K562 (cell line): ENCODE measurements around the gene PNPLA1. TPM values are rescaled to one million over a fixed set of nuclear protein-coding genes. Genes with fewer than 3 reads are reported as not detected.

ENCODE experiments used
- CBX1 ChIP-seq: sonication (generic); IDR thresholded peaks from 2 replicates; pipeline ENCODE4 v1.6.1; 2016; ENCODE audit warnings: antibody characterized with exemption, low read depth, mild to moderate bottlenecking
- CBX8 ChIP-seq: fragments of 200-600 bp; sonication (generic); IDR thresholded peaks from 2 replicates; pipeline ENCODE4 v1.6.1; 2012; ENCODE audit warnings: borderline replicate concordance, mixed run types, low read depth, mild to moderate bottlenecking, moderate library complexity, mixed read lengths, low read length, control low read depth, inconsistent platforms; ENCODE audit not compliant: poor library complexity, severe bottlenecking; ENCODE audit errors: extremely low read depth
- CREM ChIP-seq: IDR thresholded peaks from 2 replicates; pipeline ENCODE4 v1.6.1; 2014; ENCODE audit warnings: antibody characterized with exemption, low read depth
- E2F3 ChIP-seq: fragments of 250-450 bp; sonication (Bioruptor Pico); IDR thresholded peaks from 2 replicates; pipeline ENCODE4 v1.4.0; 2020; ENCODE audit warnings: mild to moderate bottlenecking
- HDAC2 ChIP-seq: fragments of 450-650 bp; IDR thresholded peaks from 2 replicates; pipeline ENCODE4 v1.6.1; 2016; ENCODE audit warnings: mild to moderate bottlenecking
- HDGF ChIP-seq: fragments of 450-650 bp; IDR thresholded peaks from 2 replicates; pipeline ENCODE4 v1.6.1; 2016
- KDM1A ChIP-seq, 2 experiments: fragments of 450-650 bp; IDR thresholded peaks; 2 replicates each; pipeline ENCODE4 v1.6.1; 2016; ENCODE audit warnings: mild to moderate bottlenecking in 2 of 2
- MAZ ChIP-seq, 2 experiments: fragments of 450-650 bp in 1 of 2; sonication (generic) in 1 of 2; formaldehyde crosslinking; IDR thresholded peaks in 1 of 2; conservative IDR thresholded peaks in 1 of 2; 2 replicates each; pipeline versions ENCODE4 v1.4.0 to v1.5.0; 2020; ENCODE audit warnings: mild to moderate bottlenecking in 1 of 2, missing genetic modification reagents in 1 of 2
- MBD2 ChIP-seq: sonication (generic); IDR thresholded peaks from 2 replicates; pipeline ENCODE4 v1.6.1; 2016; ENCODE audit warnings: low read depth, borderline replicate concordance
- NFYB ChIP-seq: IDR thresholded peaks from 2 replicates; pipeline ENCODE4 v1.6.1; 2011; ENCODE audit warnings: mild to moderate bottlenecking, moderate library complexity; ENCODE audit not compliant: insufficient read length; ENCODE audit errors: extremely low read depth
- PHF21A ChIP-seq: fragments of 450-650 bp; IDR thresholded peaks from 2 replicates; pipeline ENCODE4 v1.6.1; 2017; ENCODE audit warnings: low read depth, borderline replicate concordance
- PRMT5 ChIP-seq: sonication (generic); formaldehyde crosslinking; IDR thresholded peaks from 2 replicates; pipeline ENCODE4 v1.5.0; 2020; ENCODE audit warnings: missing genetic modification reagents
- RBM25 ChIP-seq: fragments of 200-400 bp; formaldehyde crosslinking; IDR thresholded peaks from 2 replicates; pipeline ENCODE4 v1.6.1; 2018; ENCODE audit warnings: low read length, low read depth, moderate library complexity; ENCODE audit not compliant: severe bottlenecking
- SAFB ChIP-seq: fragments of 200-400 bp; formaldehyde crosslinking; IDR thresholded peaks from 2 replicates; pipeline ENCODE4 v1.6.1; 2017; ENCODE audit warnings: low read depth, low read length, borderline replicate concordance
- SMAD1 ChIP-seq: fragments of 150-350 bp; IDR thresholded peaks from 2 replicates; pipeline ENCODE4 v1.6.1; 2014; ENCODE audit warnings: low read length, low read depth; ENCODE audit not compliant: partially characterized antibody
- SPI1 ChIP-seq: IDR thresholded peaks from 2 replicates; pipeline ENCODE4 v1.6.1; 2011; ENCODE audit warnings: low read depth, low read length, control low read depth, borderline replicate concordance
- THRAP3 ChIP-seq: fragments of 450-650 bp; IDR thresholded peaks from 2 replicates; pipeline ENCODE4 v1.6.1; 2016; ENCODE audit warnings: mild to moderate bottlenecking, inconsistent platforms, borderline replicate concordance
- ZEB2 ChIP-seq: fragments of 450-650 bp; IDR thresholded peaks from 2 replicates; pipeline ENCODE4 v1.6.1; 2016
- ZNF324 ChIP-seq: fragments of 250-450 bp; sonication (Bioruptor Pico); IDR thresholded peaks from 2 replicates; pipeline ENCODE4 v1.4.0; 2020; ENCODE audit warnings: mild to moderate bottlenecking
- ZNF561 ChIP-seq: fragments of 450-650 bp; formaldehyde crosslinking; conservative IDR thresholded peaks from 2 replicates; pipeline ENCODE4 v1.4.0; 2020; ENCODE audit warnings: mild to moderate bottlenecking, moderate library complexity
- ZNF584 ChIP-seq: fragments of 200-800 bp; sonication (Bioruptor generic); IDR thresholded peaks from 2 replicates; pipeline ENCODE4 v1.6.1; 2016; ENCODE audit warnings: low read depth, mild to moderate bottlenecking, missing genetic modification characterization, missing compliant biosample characterization
- polyA plus RNA-seq, 8 experiments: library from polyadenylated mRNA; depleted of rRNA in 4 of 8; stranded (reverse) in 5 of 8; unstranded in 3 of 8; fragments of >200 nt; fragmentation: Nextera tagmentation in 2 of 8; fragmentation: Illumina TruSeq in 1 of 8; extraction: Ambion mirVana in 2 of 8; extraction: Trizol in 1 of 8; gene quantifications; 2 replicates each; pipeline versions ENCODE4 v1.2.1 to v1.2.3, GENCODE V29; 2011 to 2014; ENCODE audit warnings: inconsistent platforms in 1 of 8, missing spikeins in 1 of 8
- total RNA-seq, 7 experiments: library from RNA; depleted of rRNA in 6 of 7; stranded (reverse); fragments of >200 nt in 6 of 7; fragmentation: Illumina TruSeq in 2 of 7; extraction: Trizol in 2 of 7; gene quantifications; 2 replicates each; pipeline versions ENCODE4 v1.2.1 to v1.2.3, GENCODE V29; 2011 to 2021; ENCODE audit warnings: low replicate concordance in 1 of 7
- TF ChIP-seq, protein P1 (sequence below): fragments of 450-650 bp; IDR thresholded peaks from 2 replicates; pipeline ENCODE4 v1.6.1; 2016; ENCODE audit warnings: antibody characterized with exemption
- TF ChIP-seq, protein P2 (sequence below): fragments of 450-650 bp; conservative IDR thresholded peaks from 2 replicates; pipeline ENCODE4 v1.6.1; 2016; ENCODE audit warnings: missing genetic modification characterization, low read depth, mild to moderate bottlenecking, control low read depth, missing compliant biosample characterization
- TF ChIP-seq, protein P3 (sequence below): fragments of 250-450 bp; sonication (Bioruptor Pico); IDR thresholded peaks from 2 replicates; pipeline ENCODE4 v1.4.0; 2020
- TF ChIP-seq, protein P4 (sequence below): sonication (generic); formaldehyde crosslinking; IDR thresholded peaks from 2 replicates; pipeline ENCODE4 v1.8.1; 2023; ENCODE audit warnings: mild to moderate bottlenecking, missing genetic modification reagents

The PNPLA1 gene
- total and polyA plus RNA-seq, 9 of the 15 experiments (the other 6 are each of a cell fraction or from before 2014, with no cell fraction given) = 0.04 to 0.27 (median 0.13) TPM; not detected in 2

GRCh38 chr6:36352477-36353157 is 82.8 kb downstream of the PNPLA1 start (continued):
- no peak for TF ChIP-seq ZNF561 (CRISPR knock-in tag)
- TF ChIP-seq NFYB = no peak
- TF ChIP-seq ZNF584 (CRISPR knock-in tag) = no peak
- TF ChIP-seq HDAC2 = 0 out of 2 replicates have a peak, but pooled peaks have one; percentile 42
- peak in 1 of 2 experiments; percentile 21; a peak in 1 of 4 replicates for TF ChIP-seq MAZ (CRISPR knock-in tag; conservative IDR thresholded peaks at IDR 0.05 in 1 of 2, IDR thresholded peaks at IDR 0.05 in 1 of 2)
- peak; percentile 79 for TF ChIP-seq KDM1A (IDR thresholded peaks at IDR 0.05)
- no peak for TF ChIP-seq ZNF324 (CRISPR knock-in tag)
- TF ChIP-seq SAFB = no peak
- no peak for TF ChIP-seq HDGF
- TF ChIP-seq, protein P1, sequence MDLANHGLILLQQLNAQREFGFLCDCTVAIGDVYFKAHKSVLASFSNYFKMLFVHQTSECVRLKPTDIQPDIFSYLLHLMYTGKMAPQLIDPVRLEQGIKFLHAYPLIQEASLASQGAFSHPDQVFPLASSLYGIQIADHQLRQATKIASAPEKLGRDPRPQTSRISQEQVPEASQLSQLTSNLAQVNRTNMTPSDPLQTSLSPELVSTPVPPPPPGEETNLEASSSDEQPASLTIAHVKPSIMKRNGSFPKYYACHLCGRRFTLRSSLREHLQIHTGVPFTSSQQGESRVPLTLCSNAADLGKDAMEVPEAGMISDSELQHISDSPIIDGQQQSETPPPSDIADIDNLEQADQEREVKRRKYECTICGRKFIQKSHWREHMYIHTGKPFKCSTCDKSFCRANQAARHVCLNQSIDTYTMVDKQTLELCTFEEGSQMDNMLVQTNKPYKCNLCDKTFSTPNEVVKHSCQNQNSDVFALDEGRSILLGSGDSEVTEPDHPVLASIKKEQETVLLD = no peak
- no peak for TF ChIP-seq SPI1
- peak; percentile 50 for TF ChIP-seq CBX8
- no peak for TF ChIP-seq ZEB2
- TF ChIP-seq, protein P2, sequence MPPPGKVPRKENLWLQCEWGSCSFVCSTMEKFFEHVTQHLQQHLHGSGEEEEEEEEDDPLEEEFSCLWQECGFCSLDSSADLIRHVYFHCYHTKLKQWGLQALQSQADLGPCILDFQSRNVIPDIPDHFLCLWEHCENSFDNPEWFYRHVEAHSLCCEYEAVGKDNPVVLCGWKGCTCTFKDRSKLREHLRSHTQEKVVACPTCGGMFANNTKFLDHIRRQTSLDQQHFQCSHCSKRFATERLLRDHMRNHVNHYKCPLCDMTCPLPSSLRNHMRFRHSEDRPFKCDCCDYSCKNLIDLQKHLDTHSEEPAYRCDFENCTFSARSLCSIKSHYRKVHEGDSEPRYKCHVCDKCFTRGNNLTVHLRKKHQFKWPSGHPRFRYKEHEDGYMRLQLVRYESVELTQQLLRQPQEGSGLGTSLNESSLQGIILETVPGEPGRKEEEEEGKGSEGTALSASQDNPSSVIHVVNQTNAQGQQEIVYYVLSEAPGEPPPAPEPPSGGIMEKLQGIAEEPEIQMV = no peak
- no peak for TF ChIP-seq THRAP3
- TF ChIP-seq CBX1 = 0 out of 2 replicates have a peak, but pooled peaks have one; percentile 45
- TF ChIP-seq, protein P3, sequence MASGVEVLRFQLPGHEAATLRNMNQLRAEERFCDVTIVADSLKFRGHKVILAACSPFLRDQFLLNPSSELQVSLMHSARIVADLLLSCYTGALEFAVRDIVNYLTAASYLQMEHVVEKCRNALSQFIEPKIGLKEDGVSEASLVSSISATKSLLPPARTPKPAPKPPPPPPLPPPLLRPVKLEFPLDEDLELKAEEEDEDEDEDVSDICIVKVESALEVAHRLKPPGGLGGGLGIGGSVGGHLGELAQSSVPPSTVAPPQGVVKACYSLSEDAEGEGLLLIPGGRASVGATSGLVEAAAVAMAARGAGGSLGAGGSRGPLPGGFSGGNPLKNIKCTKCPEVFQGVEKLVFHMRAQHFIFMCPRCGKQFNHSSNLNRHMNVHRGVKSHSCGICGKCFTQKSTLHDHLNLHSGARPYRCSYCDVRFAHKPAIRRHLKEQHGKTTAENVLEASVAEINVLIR = no peak
- TF ChIP-seq E2F3 (CRISPR knock-in tag) = no peak
- peak; percentile 86 for TF ChIP-seq RBM25
- TF ChIP-seq PHF21A = 0 out of 2 replicates have a peak, but pooled peaks have one; percentile 30
- TF ChIP-seq, protein P4, sequence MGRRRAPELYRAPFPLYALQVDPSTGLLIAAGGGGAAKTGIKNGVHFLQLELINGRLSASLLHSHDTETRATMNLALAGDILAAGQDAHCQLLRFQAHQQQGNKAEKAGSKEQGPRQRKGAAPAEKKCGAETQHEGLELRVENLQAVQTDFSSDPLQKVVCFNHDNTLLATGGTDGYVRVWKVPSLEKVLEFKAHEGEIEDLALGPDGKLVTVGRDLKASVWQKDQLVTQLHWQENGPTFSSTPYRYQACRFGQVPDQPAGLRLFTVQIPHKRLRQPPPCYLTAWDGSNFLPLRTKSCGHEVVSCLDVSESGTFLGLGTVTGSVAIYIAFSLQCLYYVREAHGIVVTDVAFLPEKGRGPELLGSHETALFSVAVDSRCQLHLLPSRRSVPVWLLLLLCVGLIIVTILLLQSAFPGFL (CRISPR knock-in tag) = no peak
- no peak for TF ChIP-seq MBD2
- no peak for TF ChIP-seq CREM
- no peak for TF ChIP-seq SMAD1
- TF ChIP-seq PRMT5 (CRISPR knock-in tag) = no peak
